Posterior vena cava (tissue), 2 donors: ENCODE data around the gene RXRG. TPM values are rescaled to one million over a fixed set of nuclear protein-coding genes. Genes with fewer than 3 reads are reported as not detected.

Source experiments
- DNase-seq: peaks from one replicate; pipeline ENCODE4 v3.0.0-alpha.2; 2020; ENCODE audit warnings: low spot score
- intact Hi-C, 2 donors: fragments of 100-400 bp; cut with DNase I; formaldehyde crosslinking; loops; one replicate each; pipeline versions ENCODE4 v1.14.1 to v1.14.2; 2022 to 2023
- total RNA-seq, 2 donors: library from RNA; stranded (reverse); fragmentation: NEBNext Ultra II Directional; extraction: Animal tissue kit (Norgen Biotek cat#: 25700); gene quantifications; one replicate each; pipeline ENCODE4 v1.2.1, GENCODE V29; 2021
- donor health status: DM: yes; HTN: yes; CAD: no.
- donor health status: DM: yes; HTN: yes; CAD: no.

The RXRG gene
- total RNA-seq, 2 donors from 2014 or later: 0.52 to 0.56 TPM

GRCh38 chr1:165351863-165352441 lies 93.0 kb downstream of the RXRG start:
- intact Hi-C loops: no loop called here
- no peak for DNase-seq

Other genes starting within 250 kb of the RXRG start
- gene LMX1A, start 88.4 kb downstream of the RXRG start, total RNA-seq: under 1 TPM; 0.19 to 0.79 TPM
- not detected for gene LRRC52, start 98.9 kb upstream of the RXRG start, total RNA-seq
- gene MGST3, start 186.1 kb upstream of the RXRG start, total RNA-seq: 100 to 1,000 TPM; 193 to 230 TPM